Activated B cell treated with CpG ODN at 0.5 μM for 24 hours (primary cell): ENCODE results near the gene BMP10. TPM values are rescaled to one million over a fixed set of nuclear protein-coding genes. Genes with fewer than 3 reads are reported as not detected.

Experiments used
- ATAC-seq: fragments of 200-7000 bp; cut with Tn5 transposase; one replicate; pipeline ENCODE4 v1.10.0; 2021; ENCODE audit warnings: low read depth, mild to moderate bottlenecking, moderate library complexity
- CTCF ChIA-PET: fragments of 350-600 bp; sonication (Branson Sonifier 250); formaldehyde crosslinking; loops from one replicate; lab custom pipeline; 2021; ENCODE audit warnings: antibody characterized with exemption; lab: Charles Lee
- POLR2A ChIA-PET: fragments of 350-600 bp; sonication (Branson Sonifier 250); formaldehyde crosslinking; loops from one replicate; lab custom pipeline; 2021; ENCODE audit warnings: antibody characterized with exemption; lab: Charles Lee
- DNase-seq: peaks from one replicate; pipeline ENCODE4 v3.0.0; 2022
- H3K27ac Mint-ChIP-seq: one replicate; pipeline ENCODE4 v1.8.0; 2020; ENCODE audit warnings: mixed read lengths
- H3K27me3 Mint-ChIP-seq: one replicate; pipeline ENCODE4 v1.8.0; 2021; ENCODE audit warnings: mixed read lengths
- H3K36me3 Mint-ChIP-seq: one replicate; pipeline ENCODE4 v1.8.0; 2021; ENCODE audit warnings: low read depth, mixed read lengths
- H3K4me1 Mint-ChIP-seq: one replicate; pipeline ENCODE4 v1.8.0; 2021; ENCODE audit warnings: mixed read lengths
- H3K4me3 Mint-ChIP-seq: one replicate; pipeline ENCODE4 v1.8.0; 2020; ENCODE audit warnings: mild to moderate bottlenecking, mixed read lengths
- H3K9me3 Mint-ChIP-seq: one replicate; pipeline ENCODE4 v1.8.0; 2020; ENCODE audit warnings: mixed read lengths
- CTCF ChIP-seq: fragments of 200-600 bp; IDR thresholded peaks from one replicate; pipeline ENCODE4 v1.8.0; 2022; ENCODE audit warnings: antibody characterized with exemption, mild to moderate bottlenecking
- intact Hi-C: fragments of 100-400 bp; cut with micrococcal nuclease; formaldehyde crosslinking; loops from one replicate; pipeline ENCODE4 v1.15.1; 2024
- total RNA-seq: library from RNA; stranded (reverse); gene quantifications from 2 replicates; pipeline ENCODE4 v1.2.3, GENCODE V29; 2022

The BMP10 gene
- total RNA-seq, 1 donor from 2014 or later, result not detected

DNA sequence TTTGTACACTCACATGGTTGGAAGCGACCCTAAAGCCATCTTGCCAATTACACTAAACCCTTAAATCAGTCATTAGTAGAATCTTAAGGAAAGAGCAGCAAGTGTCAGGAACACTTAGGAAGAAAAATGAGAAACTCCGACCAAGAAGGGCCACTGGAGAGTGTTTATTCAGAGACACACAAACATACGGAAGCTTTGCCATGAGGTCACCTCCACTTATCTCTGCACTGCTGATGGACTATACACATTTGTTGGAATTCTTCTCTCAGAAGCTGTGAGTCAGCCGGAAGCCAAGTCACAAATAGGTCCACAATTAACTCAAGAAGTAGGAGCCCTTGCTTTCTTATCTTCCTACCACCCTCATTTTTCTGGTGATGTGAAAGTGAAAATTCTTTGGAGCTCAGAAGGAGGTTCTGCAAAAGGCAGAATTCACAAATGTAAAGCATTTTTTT lies 21.6 kb downstream of the BMP10 start:
- CTCF ChIA-PET, result interaction anchor here (1.2 kb wide), 1 partner anchor 10 kb away, joined by 3 read pairs; no protein-coding TSS in a partner anchor
- no peaks in the 10 kb centered on the region for H3K27me3 Mint-ChIP-seq

DNA sequence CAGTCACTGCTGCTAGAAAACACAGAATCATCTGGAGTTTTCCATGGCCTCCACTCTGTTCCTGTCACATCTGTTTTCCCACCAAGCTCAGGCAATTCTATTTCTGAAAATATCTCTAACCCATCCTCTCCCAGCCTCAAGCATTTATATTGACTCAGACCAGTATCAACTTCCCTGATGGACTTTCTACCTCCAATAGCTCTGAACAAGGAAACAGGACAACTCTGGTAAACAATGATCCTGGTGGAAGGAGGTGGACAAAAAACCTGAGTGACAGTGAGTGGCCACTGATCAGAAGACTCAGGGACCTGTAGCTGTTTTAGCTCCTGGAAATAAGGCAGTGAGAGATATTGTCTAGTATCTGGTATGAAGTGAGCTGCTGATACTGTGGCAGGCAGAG lies 23.4 kb downstream of the BMP10 start:
- ATAC-seq, result no peak
- CTCF ChIA-PET, result interaction anchor here (1.8 kb wide), 1 partner anchor 11 kb away, joined by 5 read pairs; no protein-coding TSS in a partner anchor
- Mint-ChIP-seq H3K27me3 (no peaks in the 10 kb centered on the region), H3K36me3 (no peaks in the 10 kb centered on the region), H3K4me1 (no peaks in the 10 kb centered on the region), H3K4me3 (no peak overlapping the region), H3K27ac (no peak overlapping the region), H3K9me3 (no peaks in the 10 kb centered on the region)
- DNase-seq, result no peak
- POLR2A ChIA-PET, result interaction anchor here (1.0 kb wide), 1 partner anchor 12 kb away, joined by 5 read pairs; no protein-coding TSS in a partner anchor
- intact Hi-C loops, result no loop called here
- no peak for TF ChIP-seq CTCF

More for the DNA sequence above, 21.6 kb downstream of the BMP10 start:
- no peak for TF ChIP-seq CTCF
- intact Hi-C loops, result no loop called here
- Mint-ChIP-seq H3K9me3 (no peaks in the 10 kb centered on the region), H3K27ac (no peak overlapping the region), H3K36me3 (no peaks in the 10 kb centered on the region), H3K4me3 (no peak overlapping the region), H3K4me1 (no peaks in the 10 kb centered on the region)
- ATAC-seq (no peak), DNase-seq (no peak)
- POLR2A ChIA-PET, result interaction anchor here (1.2 kb wide), 1 partner anchor 59 kb away, joined by 3 read pairs; no protein-coding TSS in a partner anchor

- no peak overlapping the region for H3K27ac Mint-ChIP-seq
- POLR2A ChIA-PET, result interaction anchor here (0.8 kb wide), 1 partner anchor 11 kb away, joined by 3 read pairs; no protein-coding TSS in a partner anchor
- TF ChIP-seq CTCF, result no peak
- intact Hi-C loops, result no loop called here
- no peaks in the 10 kb centered on the region for H3K9me3 Mint-ChIP-seq
- DNase-seq, result no peak
- CTCF ChIA-PET, result interaction anchor here (1.9 kb wide), 1 partner anchor 79 kb away, joined by 4 read pairs; no protein-coding TSS in a partner anchor
- H3K4me3 Mint-ChIP-seq, result no peak overlapping the region
- H3K4me1 Mint-ChIP-seq, result no peaks in the 10 kb centered on the region
- ATAC-seq, result no peak
- no peaks in the 10 kb centered on the region for H3K27me3 Mint-ChIP-seq
- no peaks in the 10 kb centered on the region for H3K36me3 Mint-ChIP-seq
Measured at GRCh38 chr2:68846091-68846490, 25.1 kb downstream of the BMP10 start.

DNA sequence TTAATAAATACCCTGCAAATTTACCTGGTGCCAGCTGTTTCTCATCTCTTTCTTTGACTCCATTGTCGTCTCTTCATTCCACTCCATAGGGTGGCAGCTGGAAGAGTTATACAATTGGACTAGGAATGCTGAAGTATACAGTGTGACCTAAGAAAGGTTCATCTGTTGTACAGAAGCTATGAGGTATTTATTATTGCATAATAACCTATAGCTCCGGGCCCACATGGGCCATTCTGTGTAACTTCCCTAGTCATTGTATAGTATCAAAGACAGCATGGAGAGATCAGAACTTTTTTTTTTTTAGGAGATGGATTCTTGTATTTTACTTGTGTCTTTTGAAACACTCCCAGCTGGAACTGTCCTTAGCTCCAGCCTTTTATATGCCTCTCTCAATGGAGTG lies 26.2 kb downstream of the BMP10 start:
- intact Hi-C loops, result no loop called here
- Mint-ChIP-seq H3K4me1 (no peaks in the 10 kb centered on the region), H3K27me3 (no peaks in the 10 kb centered on the region), H3K9me3 (no peaks in the 10 kb centered on the region), H3K36me3 (no peaks in the 10 kb centered on the region), H3K4me3 (no peak overlapping the region), H3K27ac (no peak overlapping the region)
- POLR2A ChIA-PET, result interaction anchor here (0.6 to 1.5 kb wide), 2 partner anchors 63 to 77 kb away, joined by 3 to 4 read pairs; no protein-coding TSS in a partner anchor
- CTCF ChIA-PET, result interaction anchor here (0.9 to 1.9 kb wide), 4 partner anchors 8 to 136 kb away, joined by 3 to 4 read pairs (median 4); no protein-coding TSS in a partner anchor
- DNase-seq, result no peak
- no peak for TF ChIP-seq CTCF
- no peak for ATAC-seq

GRCh38 chr2:68839260-68839833 lies 31.9 kb downstream of the BMP10 start:
- H3K4me1 Mint-ChIP-seq, result peaks cover 37% of the 10 kb centered on the region
- no peaks in the 10 kb centered on the region for H3K9me3 Mint-ChIP-seq
- H3K27ac Mint-ChIP-seq, result no peak overlapping the region
- DNase-seq (no peak), ATAC-seq (no peak)
- no peaks in the 10 kb centered on the region for H3K36me3 Mint-ChIP-seq
- TF ChIP-seq CTCF, result no peak
- ChIA-PET POLR2A (interaction anchor here (0.8 to 1.6 kb wide), 4 partner anchors 14 to 91 kb away, joined by 3 to 10 read pairs (median 4); no protein-coding TSS in a partner anchor), CTCF (interaction anchor here (0.6 to 4.3 kb wide), 15 partner anchors 10 to 352 kb away, joined by 3 to 21 read pairs (median 4); no protein-coding TSS in a partner anchor)
- H3K4me3 Mint-ChIP-seq, result no peak overlapping the region
- intact Hi-C loops, result loop anchor here (1.0 to 10.0 kb wide), 2 partner anchors 86 to 455 kb away; no protein-coding TSS in a partner anchor
- H3K27me3 Mint-ChIP-seq, result no peaks in the 10 kb centered on the region
